Measurements from ENCODE around the gene NLRC5.

NLRC5 gene

GRCh38 chr16:57072616-57073275, 83.4 kb downstream of the NLRC5 start:
- ChIA-PET POLR2A (ENCODE audit: low non-redundant PET) (no interaction called here), CTCF (interaction anchor here (1.5 to 2.3 kb wide), 2 partner anchors 11 to 20 kb away, joined by 5 to 12 read pairs; partner anchors contain the start of gene CPNE2)
- TF ChIP-seq, protein P1, sequence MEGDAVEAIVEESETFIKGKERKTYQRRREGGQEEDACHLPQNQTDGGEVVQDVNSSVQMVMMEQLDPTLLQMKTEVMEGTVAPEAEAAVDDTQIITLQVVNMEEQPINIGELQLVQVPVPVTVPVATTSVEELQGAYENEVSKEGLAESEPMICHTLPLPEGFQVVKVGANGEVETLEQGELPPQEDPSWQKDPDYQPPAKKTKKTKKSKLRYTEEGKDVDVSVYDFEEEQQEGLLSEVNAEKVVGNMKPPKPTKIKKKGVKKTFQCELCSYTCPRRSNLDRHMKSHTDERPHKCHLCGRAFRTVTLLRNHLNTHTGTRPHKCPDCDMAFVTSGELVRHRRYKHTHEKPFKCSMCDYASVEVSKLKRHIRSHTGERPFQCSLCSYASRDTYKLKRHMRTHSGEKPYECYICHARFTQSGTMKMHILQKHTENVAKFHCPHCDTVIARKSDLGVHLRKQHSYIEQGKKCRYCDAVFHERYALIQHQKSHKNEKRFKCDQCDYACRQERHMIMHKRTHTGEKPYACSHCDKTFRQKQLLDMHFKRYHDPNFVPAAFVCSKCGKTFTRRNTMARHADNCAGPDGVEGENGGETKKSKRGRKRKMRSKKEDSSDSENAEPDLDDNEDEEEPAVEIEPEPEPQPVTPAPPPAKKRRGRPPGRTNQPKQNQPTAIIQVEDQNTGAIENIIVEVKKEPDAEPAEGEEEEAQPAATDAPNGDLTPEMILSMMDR (conservative IDR thresholded peaks at IDR 0.05; ENCODE audit: low read depth): no peak
- H3K27ac ChIP-seq: peak overlapping the region; percentile 48
- no peak for DNase-seq (ENCODE audit: low spot score)

DNA sequence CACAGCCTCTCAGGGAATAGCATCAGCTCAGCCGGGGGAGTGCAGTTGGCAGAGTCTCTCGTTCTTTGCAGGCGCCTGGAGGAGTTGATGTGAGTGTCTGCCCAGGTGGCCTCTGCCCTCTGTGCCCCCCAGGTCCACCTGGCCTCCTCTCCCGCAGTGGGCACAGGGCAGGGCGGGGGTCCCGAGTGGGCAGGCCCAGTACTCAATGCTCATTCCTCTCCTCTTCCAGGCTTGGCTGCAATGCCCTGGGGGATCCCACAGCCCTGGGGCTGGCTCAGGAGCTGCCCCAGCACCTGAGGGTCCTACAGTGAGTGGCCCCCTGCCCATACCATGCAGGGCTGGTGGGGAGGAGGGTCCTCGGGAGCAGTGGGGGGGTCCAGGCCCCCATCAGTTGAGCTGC, 88.4 kb downstream of the NLRC5 start:
- CTCF ChIA-PET: interaction anchor here (0.6 to 1.1 kb wide), 3 partner anchors 10 to 339 kb away, joined by 3 to 6 read pairs (median 3); no protein-coding TSS in a partner anchor
- TF ChIP-seq, protein P1 (conservative IDR thresholded peaks at IDR 0.05; ENCODE audit: low read depth): no peak
- POLR2A ChIA-PET (ENCODE audit: low non-redundant PET): no interaction called here
- no peak overlapping the region for H3K27ac ChIP-seq
- DNase-seq (ENCODE audit: low spot score): no peak

GRCh38 chr16:57081744-57082143, 92.4 kb downstream of the NLRC5 start:
- TF ChIP-seq, protein P1 (conservative IDR thresholded peaks at IDR 0.05; ENCODE audit: low read depth): no peak
- CTCF ChIA-PET: no interaction called here
- no peak for DNase-seq (ENCODE audit: low spot score)
- POLR2A ChIA-PET (ENCODE audit: low non-redundant PET): no interaction called here
- H3K27ac ChIP-seq: no peak overlapping the region

- CTCF ChIA-PET: interaction anchor here (2.6 to 3.2 kb wide), 2 partner anchors 10 kb away, joined by 12 to 26 read pairs; partner anchors contain the start of gene CPNE2
Measured at GRCh38 chr16:57082664-57083063, 93.3 kb downstream of the NLRC5 start.

GRCh38 chr16:57083485-57084126, 94.2 kb downstream of the NLRC5 start:
- H3K27ac ChIP-seq: no peak overlapping the region
- TF ChIP-seq, protein P1 (conservative IDR thresholded peaks at IDR 0.05; ENCODE audit: low read depth): no peak
- POLR2A ChIA-PET (ENCODE audit: low non-redundant PET): interaction anchor here (0.5 kb wide), 1 partner anchor 12 kb away, joined by 4 read pairs; no protein-coding TSS in a partner anchor
- no peak for DNase-seq (ENCODE audit: low spot score)
- CTCF ChIA-PET: interaction anchor here (0.7 to 3.2 kb wide), 13 partner anchors 9 to 433 kb away, joined by 3 to 26 read pairs (median 4); partner anchors contain the start of genes CETP and CPNE2

More at GRCh38 chr16:57082664-57083063, 93.3 kb downstream of the NLRC5 start:
- no peak for DNase-seq (ENCODE audit: low spot score)
- TF ChIP-seq, protein P1 (conservative IDR thresholded peaks at IDR 0.05; ENCODE audit: low read depth): no peak
- no peak overlapping the region for H3K27ac ChIP-seq
- POLR2A ChIA-PET (ENCODE audit: low non-redundant PET): no interaction called here

DNA sequence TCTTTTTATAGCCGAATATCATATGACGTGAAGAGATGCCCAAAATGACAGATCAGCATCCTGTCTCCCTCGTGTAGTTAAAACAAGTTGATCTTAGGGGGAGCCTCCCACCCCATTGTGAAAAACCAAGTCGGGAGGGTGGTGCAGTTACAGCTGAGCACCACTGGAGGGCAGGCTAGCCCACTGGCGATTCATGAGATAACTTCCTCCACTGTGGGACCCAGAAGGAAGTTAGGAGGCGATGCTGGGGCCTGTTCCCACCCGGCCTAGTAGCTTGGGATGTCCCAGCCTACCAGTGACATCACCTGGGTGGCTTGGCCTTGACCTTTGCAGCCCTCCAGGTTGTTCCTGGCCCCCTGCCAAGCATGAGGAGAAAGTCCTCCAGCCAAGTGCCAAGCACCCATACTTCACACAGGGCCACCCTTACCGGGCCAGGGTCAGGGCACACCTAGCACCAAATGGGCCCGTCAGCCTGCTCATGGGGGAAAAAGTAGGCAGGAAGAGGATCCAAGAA, 95.0 kb downstream of the NLRC5 start:
- TF ChIP-seq, protein P1 (conservative IDR thresholded peaks at IDR 0.05; ENCODE audit: low read depth): peak; percentile 97
- POLR2A ChIA-PET (ENCODE audit: low non-redundant PET): interaction anchor here (0.5 kb wide), 2 partner anchors 11 to 1017 kb away, joined by 4 to 5 read pairs; no protein-coding TSS in a partner anchor
- DNase-seq (ENCODE audit: low spot score): peak; percentile 84
- peak overlapping the region; percentile 31; the same call in 1 of the 2 replicates for H3K27ac ChIP-seq
- CTCF ChIA-PET: interaction anchor here (0.6 to 3.2 kb wide), 19 partner anchors 8 to 432 kb away, joined by 3 to 26 read pairs (median 3); partner anchors contain the start of genes CETP and CPNE2
